GM23338 (cell line): ENCODE measurements around the gene CD68. TPM values are rescaled to one million over a fixed set of nuclear protein-coding genes. Genes with fewer than 3 reads are reported as not detected.

Experiments used
- ATAC-seq: fragments of 200-7000 bp; cut with Tn5 transposase; 3 replicates; pipeline ENCODE4 v1.9.1; 2020
- DNase-seq: peaks from one replicate; pipeline ENCODE4 v3.0.0-alpha.2; 2015; ENCODE audit warnings: low spot score
- H2AFZ ChIP-seq: fragments of 200-600 bp; sonication (generic); 2 replicates; pipeline ENCODE4 v1.8.0; 2016; ENCODE audit warnings: antibody characterized with exemption, mild to moderate bottlenecking, moderate library complexity
- H3F3A ChIP-seq: fragments of 200-600 bp; sonication (generic); replicated peaks from 2 replicates; pipeline ENCODE4 v1.8.0; 2017; ENCODE audit warnings: antibody characterized with exemption, mixed run types, low read depth
- H3K27ac ChIP-seq: fragments of 200-600 bp; sonication (generic); 2 replicates; pipeline ENCODE4 v1.6.1; 2016; ENCODE audit warnings: low read depth
- H3K27me3 ChIP-seq: fragments of 200-600 bp; sonication (generic); 2 replicates; pipeline ENCODE4 v1.8.0; 2016; ENCODE audit warnings: mild to moderate bottlenecking, mixed run types, moderate library complexity; ENCODE audit not compliant: insufficient read depth
- H3K36me3 ChIP-seq: fragments of 200-600 bp; sonication (generic); 2 replicates; pipeline ENCODE4 v1.8.0; 2016; ENCODE audit warnings: mild to moderate bottlenecking; ENCODE audit not compliant: insufficient read depth
- H3K4me1 ChIP-seq: fragments of 200-600 bp; sonication (generic); 2 replicates; pipeline ENCODE4 v1.8.0; 2016; ENCODE audit warnings: mild to moderate bottlenecking, moderate library complexity; ENCODE audit not compliant: insufficient read depth
- H3K4me2 ChIP-seq: fragments of 200-600 bp; sonication (generic); 2 replicates; pipeline ENCODE4 v1.7.1; 2017; ENCODE audit warnings: mixed run types
- H3K4me3 ChIP-seq: fragments of 200-600 bp; sonication (generic); 2 replicates; pipeline ENCODE4 v1.6.1; 2016; ENCODE audit warnings: mixed run types
- H3K79me2 ChIP-seq: fragments of 200-600 bp; sonication (generic); replicated peaks from 2 replicates; pipeline ENCODE4 v1.8.0; 2017; ENCODE audit warnings: mild to moderate bottlenecking; ENCODE audit not compliant: insufficient read depth
- H3K9me2 ChIP-seq: fragments of 200-600 bp; sonication (generic); 2 replicates; pipeline ENCODE4 v1.8.0; 2017; ENCODE audit not compliant: insufficient read depth
- H4K20me1 ChIP-seq: fragments of 200-600 bp; sonication (generic); replicated peaks from 2 replicates; pipeline ENCODE4 v1.8.0; 2017; ENCODE audit warnings: mild to moderate bottlenecking; ENCODE audit not compliant: insufficient read depth
- H3K27ac Mint-ChIP-seq: 2 replicates; pipeline ENCODE4 v1.8.0; 2020; ENCODE audit warnings: inconsistent platforms, mild to moderate bottlenecking, moderate library complexity, mixed read lengths
- H3K27me3 Mint-ChIP-seq: 3 replicates; pipeline ENCODE4 v1.8.0; 2022; ENCODE audit warnings: low read depth, mild to moderate bottlenecking, moderate library complexity, mixed read lengths, inconsistent platforms; ENCODE audit not compliant: insufficient read depth, poor library complexity
- H3K36me3 Mint-ChIP-seq: 3 replicates; pipeline ENCODE4 v1.8.0; 2021; ENCODE audit warnings: low read depth, mild to moderate bottlenecking, inconsistent platforms, moderate library complexity, mixed read lengths
- H3K4me1 Mint-ChIP-seq: 3 replicates; pipeline ENCODE4 v1.8.0; 2020; ENCODE audit warnings: mild to moderate bottlenecking, inconsistent platforms, mixed read lengths
- H3K4me3 Mint-ChIP-seq: 3 replicates; pipeline ENCODE4 v1.8.0; 2021; ENCODE audit warnings: moderate library complexity, mild to moderate bottlenecking, inconsistent platforms, mixed read lengths
- H3K9me3 Mint-ChIP-seq: 3 replicates; pipeline ENCODE4 v1.8.0; 2020; ENCODE audit warnings: moderate library complexity, mild to moderate bottlenecking, inconsistent platforms, mixed read lengths
- ETS1 ChIP-seq: IDR thresholded peaks from 2 replicates; pipeline ENCODE4 v1.6.1; 2016; ENCODE audit warnings: antibody characterized with exemption
- EZH2 ChIP-seq: fragments of 200-600 bp; sonication (generic); IDR thresholded peaks from one replicate; pipeline ENCODE4 v1.8.0; 2017; ENCODE audit warnings: antibody characterized with exemption, mild to moderate bottlenecking, low read depth; ENCODE audit not compliant: unreplicated experiment
- EZH2phosphoT487 ChIP-seq: fragments of 200-600 bp; sonication (generic); IDR thresholded peaks from one replicate; pipeline ENCODE4 v1.8.1; 2018; ENCODE audit warnings: antibody characterized with exemption; ENCODE audit not compliant: unreplicated experiment
- NANOG ChIP-seq: IDR thresholded peaks from 2 replicates; pipeline ENCODE4 v1.6.1; 2016; ENCODE audit warnings: antibody characterized with exemption, borderline replicate concordance
- POLR2AphosphoS5 ChIP-seq: IDR thresholded peaks from 2 replicates; pipeline ENCODE4 v1.6.1; 2016; ENCODE audit warnings: antibody characterized with exemption, low read depth
- polyA plus RNA-seq: library from polyadenylated mRNA; unstranded; fragments of >200 nt; fragmentation: Nextera tagmentation; extraction: Ambion mirVana; gene quantifications from 2 replicates; pipeline ENCODE4 v1.2.1, GENCODE V29; 2016
- total RNA-seq: library from RNA; depleted of rRNA; stranded (reverse); fragments of >200 nt; shearing (Covaris generic); gene quantifications from 2 replicates; pipeline ENCODE4 v1.2.3, GENCODE V29; 2014
- TF ChIP-seq, protein P1 (sequence below): IDR thresholded peaks from one replicate; pipeline ENCODE4 v1.6.1; 2018; ENCODE audit warnings: antibody characterized with exemption; ENCODE audit not compliant: unreplicated experiment
- TF ChIP-seq, protein P2 (sequence below), 2 experiments: fragments of 200-600 bp in 1 of 2; sonication (generic) in 1 of 2; conservative IDR thresholded peaks; 2 replicates each; pipeline versions ENCODE4 v1.5.1 to v1.6.1; 2016 to 2017; ENCODE audit warnings: antibody characterized with exemption in 2 of 2, low read depth in 2 of 2, mild to moderate bottlenecking in 2 of 2, moderate library complexity in 1 of 2

Gene CD68
- total and polyA plus RNA-seq, 2 experiments from 2014 or later: not detected

DNA sequence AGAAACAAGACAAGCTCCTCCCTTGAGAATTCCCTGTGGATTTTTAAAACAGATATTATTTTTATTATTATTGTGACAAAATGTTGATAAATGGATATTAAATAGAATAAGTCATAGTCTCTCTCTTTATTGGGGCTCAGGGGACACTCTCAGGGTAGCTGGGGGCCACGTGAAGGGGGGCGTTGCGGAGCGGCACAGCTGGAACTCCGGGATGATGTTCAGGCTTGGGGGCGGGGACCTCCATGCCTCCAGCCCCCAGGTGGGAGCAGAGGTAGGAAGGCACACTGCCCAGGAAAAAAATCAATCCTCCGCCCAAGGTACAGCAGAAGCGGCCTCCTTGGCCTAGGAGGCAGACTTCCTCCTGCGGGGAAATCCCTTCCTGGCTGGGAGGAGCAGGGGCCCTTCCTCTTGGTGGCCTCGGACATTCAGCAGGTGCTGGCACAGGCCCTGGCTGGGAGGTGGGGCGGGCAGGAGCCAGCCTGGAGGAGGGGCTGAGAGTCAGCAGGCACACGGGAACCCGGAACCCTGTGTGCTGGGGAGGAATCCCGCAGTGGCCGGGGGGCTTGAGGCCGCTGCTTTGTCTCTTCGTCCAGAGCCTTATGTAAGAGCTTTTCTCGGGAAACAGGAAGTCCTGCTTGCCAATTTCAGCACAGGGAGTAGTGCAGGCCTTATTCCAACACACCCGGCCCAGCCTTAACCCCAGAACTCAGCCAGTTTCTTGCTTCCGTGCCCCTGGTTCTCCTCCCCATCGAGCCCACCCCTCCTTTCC is 21.5 kb upstream of the CD68 start:
- peak overlapping the region; percentile 91 for H2AFZ ChIP-seq
- Mint-ChIP-seq H3K36me3 (peaks cover 7% of the 10 kb centered on the region), H3K27me3 (peaks cover 27% of the 10 kb centered on the region), H3K27ac (peak overlapping the region; percentile 89), H3K9me3 (no peaks in the 10 kb centered on the region), H3K4me3 (peak overlapping the region; percentile 60), H3K4me1 (peaks cover 56% of the 10 kb centered on the region)
- H3K4me1 ChIP-seq: peaks cover 43% of the 10 kb centered on the region
- H3K27me3 ChIP-seq: no peaks in the 10 kb centered on the region
- H3F3A ChIP-seq: peaks cover 27% of the 10 kb centered on the region
- H3K9me2 ChIP-seq: no peaks in the 10 kb centered on the region
- ATAC-seq (peak; percentile 45), DNase-seq (peak; percentile 83)
- H3K27ac ChIP-seq: peak overlapping the region; percentile 19; the same call in 1 of the 2 replicates
- peaks cover 10% of the 10 kb centered on the region for H3K79me2 ChIP-seq
- TF ChIP-seq, protein P1, sequence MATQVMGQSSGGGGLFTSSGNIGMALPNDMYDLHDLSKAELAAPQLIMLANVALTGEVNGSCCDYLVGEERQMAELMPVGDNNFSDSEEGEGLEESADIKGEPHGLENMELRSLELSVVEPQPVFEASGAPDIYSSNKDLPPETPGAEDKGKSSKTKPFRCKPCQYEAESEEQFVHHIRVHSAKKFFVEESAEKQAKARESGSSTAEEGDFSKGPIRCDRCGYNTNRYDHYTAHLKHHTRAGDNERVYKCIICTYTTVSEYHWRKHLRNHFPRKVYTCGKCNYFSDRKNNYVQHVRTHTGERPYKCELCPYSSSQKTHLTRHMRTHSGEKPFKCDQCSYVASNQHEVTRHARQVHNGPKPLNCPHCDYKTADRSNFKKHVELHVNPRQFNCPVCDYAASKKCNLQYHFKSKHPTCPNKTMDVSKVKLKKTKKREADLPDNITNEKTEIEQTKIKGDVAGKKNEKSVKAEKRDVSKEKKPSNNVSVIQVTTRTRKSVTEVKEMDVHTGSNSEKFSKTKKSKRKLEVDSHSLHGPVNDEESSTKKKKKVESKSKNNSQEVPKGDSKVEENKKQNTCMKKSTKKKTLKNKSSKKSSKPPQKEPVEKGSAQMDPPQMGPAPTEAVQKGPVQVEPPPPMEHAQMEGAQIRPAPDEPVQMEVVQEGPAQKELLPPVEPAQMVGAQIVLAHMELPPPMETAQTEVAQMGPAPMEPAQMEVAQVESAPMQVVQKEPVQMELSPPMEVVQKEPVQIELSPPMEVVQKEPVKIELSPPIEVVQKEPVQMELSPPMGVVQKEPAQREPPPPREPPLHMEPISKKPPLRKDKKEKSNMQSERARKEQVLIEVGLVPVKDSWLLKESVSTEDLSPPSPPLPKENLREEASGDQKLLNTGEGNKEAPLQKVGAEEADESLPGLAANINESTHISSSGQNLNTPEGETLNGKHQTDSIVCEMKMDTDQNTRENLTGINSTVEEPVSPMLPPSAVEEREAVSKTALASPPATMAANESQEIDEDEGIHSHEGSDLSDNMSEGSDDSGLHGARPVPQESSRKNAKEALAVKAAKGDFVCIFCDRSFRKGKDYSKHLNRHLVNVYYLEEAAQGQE: no peak
- TF ChIP-seq POLR2AphosphoS5 (peak; percentile 49), NANOG (no peak)
- TF ChIP-seq, protein P2, sequence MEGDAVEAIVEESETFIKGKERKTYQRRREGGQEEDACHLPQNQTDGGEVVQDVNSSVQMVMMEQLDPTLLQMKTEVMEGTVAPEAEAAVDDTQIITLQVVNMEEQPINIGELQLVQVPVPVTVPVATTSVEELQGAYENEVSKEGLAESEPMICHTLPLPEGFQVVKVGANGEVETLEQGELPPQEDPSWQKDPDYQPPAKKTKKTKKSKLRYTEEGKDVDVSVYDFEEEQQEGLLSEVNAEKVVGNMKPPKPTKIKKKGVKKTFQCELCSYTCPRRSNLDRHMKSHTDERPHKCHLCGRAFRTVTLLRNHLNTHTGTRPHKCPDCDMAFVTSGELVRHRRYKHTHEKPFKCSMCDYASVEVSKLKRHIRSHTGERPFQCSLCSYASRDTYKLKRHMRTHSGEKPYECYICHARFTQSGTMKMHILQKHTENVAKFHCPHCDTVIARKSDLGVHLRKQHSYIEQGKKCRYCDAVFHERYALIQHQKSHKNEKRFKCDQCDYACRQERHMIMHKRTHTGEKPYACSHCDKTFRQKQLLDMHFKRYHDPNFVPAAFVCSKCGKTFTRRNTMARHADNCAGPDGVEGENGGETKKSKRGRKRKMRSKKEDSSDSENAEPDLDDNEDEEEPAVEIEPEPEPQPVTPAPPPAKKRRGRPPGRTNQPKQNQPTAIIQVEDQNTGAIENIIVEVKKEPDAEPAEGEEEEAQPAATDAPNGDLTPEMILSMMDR (conservative IDR thresholded peaks at IDR 0.05; ENCODE audit: low read depth in 2 of 2): peak in 1 of 2 experiments; percentile 8; a peak in 1 of 4 replicates
- peak overlapping the region; percentile 80 for H3K4me2 ChIP-seq
- H3K4me3 ChIP-seq: peak overlapping the region; percentile 41
- no peaks in the 10 kb centered on the region for H3K36me3 ChIP-seq
- H4K20me1 ChIP-seq: no peaks in the 10 kb centered on the region; the same call in 1 of the 2 replicates

- no peak for ATAC-seq
- Histone ChIP-seq H3K27ac (peak within 1 kb of the TSS; percentile 19; the same call in 1 of the 2 replicates), H3K79me2 (peaks cover 17% of the 10 kb centered on the region), H3F3A (peaks cover 27% of the 10 kb centered on the region), H4K20me1 (no peaks in the 10 kb centered on the region; the same call in 1 of the 2 replicates), H3K4me1 (peaks cover 45% of the 10 kb centered on the region), H3K4me2 (peak within 1 kb of the TSS; percentile 80), H3K36me3 (0 out of 2 replicates have a peak, but pooled peaks cover under 1% of the 10 kb centered on the region), H3K9me2 (no peaks in the 10 kb centered on the region), H3K4me3 (peak within 1 kb of the TSS; percentile 41), H2AFZ (peak within 1 kb of the TSS; percentile 91), H3K27me3 (no peaks in the 10 kb centered on the region)
- TF ChIP-seq POLR2AphosphoS5 (no peak), EZH2phosphoT487 (no peak), EZH2 (no peak), NANOG (no peak), ETS1 (no peak)
- Mint-ChIP-seq H3K36me3 (peaks cover 9% of the 10 kb centered on the region), H3K4me3 (peak within 1 kb of the TSS; percentile 60), H3K27me3 (peaks cover 27% of the 10 kb centered on the region), H3K4me1 (peaks cover 56% of the 10 kb centered on the region), H3K27ac (peak within 1 kb of the TSS; percentile 89), H3K9me3 (no peaks in the 10 kb centered on the region)
- DNase-seq: no peak
These were observed 20.7 kb upstream of the CD68 start, which contains the start of gene TNFSF13 for GRCh38 chr17:7558544-7559319. Gene TNFSF13, plus strand, starts transcription at chr17:7558750. Its CDS starts 290 bp downstream, at chr17:7559040.
